HEK293 (cell line): ENCODE data around the gene CHN2.
A peak's percentile ranks its signal among the peaks of the same experiment; 100 is the strongest.

Experiments used
- PRDM1 ChIP-seq: fragments of 450-650 bp; formaldehyde crosslinking; IDR thresholded peaks from 2 replicates; pipeline ENCODE4; 2016; ENCODE audit warnings: missing biosample characterization, missing genetic modification characterization
- SALL2 ChIP-seq: fragments of 450-650 bp; formaldehyde crosslinking; IDR thresholded peaks from 2 replicates; pipeline ENCODE4 v1.5.0; 2017; ENCODE audit warnings: missing biosample characterization, mild to moderate bottlenecking, missing genetic modification characterization, borderline replicate concordance
- SCRT1 ChIP-seq: fragments of 450-650 bp; formaldehyde crosslinking; IDR thresholded peaks from 2 replicates; pipeline ENCODE4 v1.5.1; 2016; ENCODE audit warnings: missing biosample characterization, missing genetic modification characterization, borderline replicate concordance
- SCRT2 ChIP-seq: fragments of 450-650 bp; formaldehyde crosslinking; IDR thresholded peaks from 2 replicates; pipeline ENCODE4 v1.5.1; 2016; ENCODE audit warnings: missing biosample characterization, missing genetic modification characterization
- SP2 ChIP-seq: fragments of 450-650 bp; formaldehyde crosslinking; IDR thresholded peaks from 2 replicates; pipeline ENCODE4 v1.5.1; 2016; ENCODE audit warnings: missing biosample characterization, missing genetic modification characterization
- TCF7L2 ChIP-seq: IDR thresholded peaks from 2 replicates; pipeline ENCODE4 v1.6.1; 2011; ENCODE audit warnings: low read depth, mild to moderate bottlenecking, inconsistent platforms, low read length, moderate library complexity, borderline replicate concordance
- ZNF155 ChIP-seq: fragments of 450-650 bp; formaldehyde crosslinking; IDR thresholded peaks from 2 replicates; pipeline ENCODE4 v1.5.1; 2016; ENCODE audit warnings: missing biosample characterization, missing genetic modification characterization
- ZNF2 ChIP-seq: fragments of 450-650 bp; formaldehyde crosslinking; IDR thresholded peaks from 2 replicates; pipeline ENCODE4 v1.5.1; 2016; ENCODE audit warnings: missing biosample characterization, missing genetic modification characterization
- ZNF24 ChIP-seq: fragments of 450-650 bp; formaldehyde crosslinking; IDR thresholded peaks from 2 replicates; pipeline ENCODE4 v1.5.1; 2016; ENCODE audit warnings: missing biosample characterization, missing genetic modification characterization
- ZNF391 ChIP-seq: fragments of 450-650 bp; formaldehyde crosslinking; IDR thresholded peaks from 2 replicates; pipeline ENCODE4 v1.5.1; 2016; ENCODE audit warnings: low read depth, missing biosample characterization, missing genetic modification characterization, borderline replicate concordance
- ZNF394 ChIP-seq: fragments of 450-650 bp; formaldehyde crosslinking; IDR thresholded peaks from 2 replicates; pipeline ENCODE4 v1.5.1; 2016; ENCODE audit warnings: missing biosample characterization, missing genetic modification characterization, mild to moderate bottlenecking, moderate library complexity, borderline replicate concordance
- ZNF473 ChIP-seq: fragments of 450-650 bp; formaldehyde crosslinking; IDR thresholded peaks from 2 replicates; pipeline ENCODE4 v1.5.1; 2017; ENCODE audit warnings: missing biosample characterization, missing genetic modification characterization
- ZNF514 ChIP-seq: fragments of 450-650 bp; formaldehyde crosslinking; IDR thresholded peaks from 2 replicates; pipeline ENCODE4 v1.5.1; 2016; ENCODE audit warnings: missing biosample characterization, missing genetic modification characterization
- ZNF561 ChIP-seq: fragments of 450-650 bp; IDR thresholded peaks from 2 replicates; pipeline ENCODE4 v1.5.1; 2018; ENCODE audit warnings: missing biosample characterization, missing genetic modification characterization, borderline replicate concordance
- ZNF645 ChIP-seq: fragments of 450-650 bp; formaldehyde crosslinking; IDR thresholded peaks from 2 replicates; pipeline ENCODE4; 2016; ENCODE audit warnings: missing biosample characterization, missing genetic modification characterization
- ZNF777 ChIP-seq: fragments of 450-650 bp; formaldehyde crosslinking; IDR thresholded peaks from 2 replicates; pipeline ENCODE4 v1.5.1; 2017; ENCODE audit warnings: missing biosample characterization, missing genetic modification characterization, borderline replicate concordance
- ZNF843 ChIP-seq: fragments of 450-650 bp; formaldehyde crosslinking; IDR thresholded peaks from 2 replicates; pipeline ENCODE4 v1.5.1; 2016; ENCODE audit warnings: missing biosample characterization, missing genetic modification characterization
- TF ChIP-seq, protein P1 (sequence below): fragments of 450-650 bp; formaldehyde crosslinking; IDR thresholded peaks from 2 replicates; pipeline ENCODE4 v1.5.1; 2016; ENCODE audit warnings: missing biosample characterization, missing genetic modification characterization, borderline replicate concordance
- TF ChIP-seq, protein P2 (sequence below): fragments of 450-650 bp; formaldehyde crosslinking; IDR thresholded peaks from 2 replicates; pipeline ENCODE4 v1.5.1; 2016; ENCODE audit warnings: missing biosample characterization, missing genetic modification characterization
- TF ChIP-seq, protein P3 (sequence below): fragments of 450-650 bp; formaldehyde crosslinking; IDR thresholded peaks from 2 replicates; pipeline ENCODE4 v1.5.1; 2016; ENCODE audit warnings: missing biosample characterization, missing genetic modification characterization
- TF ChIP-seq, protein P4 (sequence below): sonication (generic); formaldehyde crosslinking; IDR thresholded peaks from 2 replicates; pipeline ENCODE4 v1.8.1; 2022; ENCODE audit warnings: mild to moderate bottlenecking, moderate library complexity, missing genetic modification reagents
- TF ChIP-seq, protein P5 (sequence below): fragments of 450-650 bp; formaldehyde crosslinking; IDR thresholded peaks from 2 replicates; pipeline ENCODE4 v1.5.1; 2017; ENCODE audit warnings: missing biosample characterization, missing genetic modification characterization

The CHN2 gene

GRCh38 chr7:29255906-29256692 lies 61.5 kb downstream of the CHN2 start (continued):
- TF ChIP-seq, protein P1, sequence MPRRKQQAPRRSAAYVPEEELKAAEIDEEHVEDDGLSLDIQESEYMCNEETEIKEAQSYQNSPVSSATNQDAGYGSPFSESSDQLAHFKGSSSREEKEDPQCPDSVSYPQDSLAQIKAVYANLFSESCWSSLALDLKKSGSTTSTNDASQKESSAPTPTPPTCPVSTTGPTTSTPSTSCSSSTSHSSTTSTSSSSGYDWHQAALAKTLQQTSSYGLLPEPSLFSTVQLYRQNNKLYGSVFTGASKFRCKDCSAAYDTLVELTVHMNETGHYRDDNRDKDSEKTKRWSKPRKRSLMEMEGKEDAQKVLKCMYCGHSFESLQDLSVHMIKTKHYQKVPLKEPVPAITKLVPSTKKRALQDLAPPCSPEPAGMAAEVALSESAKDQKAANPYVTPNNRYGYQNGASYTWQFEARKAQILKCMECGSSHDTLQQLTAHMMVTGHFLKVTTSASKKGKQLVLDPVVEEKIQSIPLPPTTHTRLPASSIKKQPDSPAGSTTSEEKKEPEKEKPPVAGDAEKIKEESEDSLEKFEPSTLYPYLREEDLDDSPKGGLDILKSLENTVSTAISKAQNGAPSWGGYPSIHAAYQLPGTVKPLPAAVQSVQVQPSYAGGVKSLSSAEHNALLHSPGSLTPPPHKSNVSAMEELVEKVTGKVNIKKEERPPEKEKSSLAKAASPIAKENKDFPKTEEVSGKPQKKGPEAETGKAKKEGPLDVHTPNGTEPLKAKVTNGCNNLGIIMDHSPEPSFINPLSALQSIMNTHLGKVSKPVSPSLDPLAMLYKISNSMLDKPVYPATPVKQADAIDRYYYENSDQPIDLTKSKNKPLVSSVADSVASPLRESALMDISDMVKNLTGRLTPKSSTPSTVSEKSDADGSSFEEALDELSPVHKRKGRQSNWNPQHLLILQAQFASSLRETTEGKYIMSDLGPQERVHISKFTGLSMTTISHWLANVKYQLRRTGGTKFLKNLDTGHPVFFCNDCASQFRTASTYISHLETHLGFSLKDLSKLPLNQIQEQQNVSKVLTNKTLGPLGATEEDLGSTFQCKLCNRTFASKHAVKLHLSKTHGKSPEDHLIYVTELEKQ: no peak
- TF ChIP-seq SP2 (tag by site-specific recombination): peak; percentile 12; the same call in 1 of the 2 replicates
- peak; percentile 42; the same call in 1 of the 2 replicates for TF ChIP-seq PRDM1
- TF ChIP-seq ZNF561 (tag by site-specific recombination): no peak
- TF ChIP-seq ZNF843 (tag by site-specific recombination): peak; percentile 62; the same call in 1 of the 2 replicates
- TF ChIP-seq, protein P2, sequence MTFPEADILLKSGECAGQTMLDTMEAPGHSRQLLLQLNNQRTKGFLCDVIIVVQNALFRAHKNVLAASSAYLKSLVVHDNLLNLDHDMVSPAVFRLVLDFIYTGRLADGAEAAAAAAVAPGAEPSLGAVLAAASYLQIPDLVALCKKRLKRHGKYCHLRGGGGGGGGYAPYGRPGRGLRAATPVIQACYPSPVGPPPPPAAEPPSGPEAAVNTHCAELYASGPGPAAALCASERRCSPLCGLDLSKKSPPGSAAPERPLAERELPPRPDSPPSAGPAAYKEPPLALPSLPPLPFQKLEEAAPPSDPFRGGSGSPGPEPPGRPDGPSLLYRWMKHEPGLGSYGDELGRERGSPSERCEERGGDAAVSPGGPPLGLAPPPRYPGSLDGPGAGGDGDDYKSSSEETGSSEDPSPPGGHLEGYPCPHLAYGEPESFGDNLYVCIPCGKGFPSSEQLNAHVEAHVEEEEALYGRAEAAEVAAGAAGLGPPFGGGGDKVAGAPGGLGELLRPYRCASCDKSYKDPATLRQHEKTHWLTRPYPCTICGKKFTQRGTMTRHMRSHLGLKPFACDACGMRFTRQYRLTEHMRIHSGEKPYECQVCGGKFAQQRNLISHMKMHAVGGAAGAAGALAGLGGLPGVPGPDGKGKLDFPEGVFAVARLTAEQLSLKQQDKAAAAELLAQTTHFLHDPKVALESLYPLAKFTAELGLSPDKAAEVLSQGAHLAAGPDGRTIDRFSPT (tag by site-specific recombination): peak; percentile 69; the same call in 1 of the 2 replicates
- no peak for TF ChIP-seq ZNF514 (tag by site-specific recombination)
- peak; percentile 53; the same call in 1 of the 2 replicates for TF ChIP-seq SCRT2 (tag by site-specific recombination)
- no peak for TF ChIP-seq ZNF777
- no peak for TF ChIP-seq ZNF155
- no peak for TF ChIP-seq ZNF391 (tag by site-specific recombination)
- TF ChIP-seq ZNF24 (tag by site-specific recombination): peak; percentile 73; the same call in 1 of the 2 replicates
- TF ChIP-seq, protein P3, sequence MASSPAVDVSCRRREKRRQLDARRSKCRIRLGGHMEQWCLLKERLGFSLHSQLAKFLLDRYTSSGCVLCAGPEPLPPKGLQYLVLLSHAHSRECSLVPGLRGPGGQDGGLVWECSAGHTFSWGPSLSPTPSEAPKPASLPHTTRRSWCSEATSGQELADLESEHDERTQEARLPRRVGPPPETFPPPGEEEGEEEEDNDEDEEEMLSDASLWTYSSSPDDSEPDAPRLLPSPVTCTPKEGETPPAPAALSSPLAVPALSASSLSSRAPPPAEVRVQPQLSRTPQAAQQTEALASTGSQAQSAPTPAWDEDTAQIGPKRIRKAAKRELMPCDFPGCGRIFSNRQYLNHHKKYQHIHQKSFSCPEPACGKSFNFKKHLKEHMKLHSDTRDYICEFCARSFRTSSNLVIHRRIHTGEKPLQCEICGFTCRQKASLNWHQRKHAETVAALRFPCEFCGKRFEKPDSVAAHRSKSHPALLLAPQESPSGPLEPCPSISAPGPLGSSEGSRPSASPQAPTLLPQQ: 0 out of 2 replicates have a peak, but pooled peaks have one; percentile 38
- no peak for TF ChIP-seq SCRT1 (tag by site-specific recombination)
- TF ChIP-seq, protein P4, sequence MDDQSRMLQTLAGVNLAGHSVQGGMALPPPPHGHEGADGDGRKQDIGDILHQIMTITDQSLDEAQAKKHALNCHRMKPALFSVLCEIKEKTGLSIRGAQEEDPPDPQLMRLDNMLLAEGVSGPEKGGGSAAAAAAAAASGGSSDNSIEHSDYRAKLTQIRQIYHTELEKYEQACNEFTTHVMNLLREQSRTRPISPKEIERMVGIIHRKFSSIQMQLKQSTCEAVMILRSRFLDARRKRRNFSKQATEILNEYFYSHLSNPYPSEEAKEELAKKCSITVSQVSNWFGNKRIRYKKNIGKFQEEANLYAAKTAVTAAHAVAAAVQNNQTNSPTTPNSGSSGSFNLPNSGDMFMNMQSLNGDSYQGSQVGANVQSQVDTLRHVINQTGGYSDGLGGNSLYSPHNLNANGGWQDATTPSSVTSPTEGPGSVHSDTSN (CRISPR knock-in tag): no peak
- TF ChIP-seq, protein P5, sequence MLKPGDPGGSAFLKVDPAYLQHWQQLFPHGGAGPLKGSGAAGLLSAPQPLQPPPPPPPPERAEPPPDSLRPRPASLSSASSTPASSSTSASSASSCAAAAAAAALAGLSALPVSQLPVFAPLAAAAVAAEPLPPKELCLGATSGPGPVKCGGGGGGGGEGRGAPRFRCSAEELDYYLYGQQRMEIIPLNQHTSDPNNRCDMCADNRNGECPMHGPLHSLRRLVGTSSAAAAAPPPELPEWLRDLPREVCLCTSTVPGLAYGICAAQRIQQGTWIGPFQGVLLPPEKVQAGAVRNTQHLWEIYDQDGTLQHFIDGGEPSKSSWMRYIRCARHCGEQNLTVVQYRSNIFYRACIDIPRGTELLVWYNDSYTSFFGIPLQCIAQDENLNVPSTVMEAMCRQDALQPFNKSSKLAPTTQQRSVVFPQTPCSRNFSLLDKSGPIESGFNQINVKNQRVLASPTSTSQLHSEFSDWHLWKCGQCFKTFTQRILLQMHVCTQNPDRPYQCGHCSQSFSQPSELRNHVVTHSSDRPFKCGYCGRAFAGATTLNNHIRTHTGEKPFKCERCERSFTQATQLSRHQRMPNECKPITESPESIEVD (tag by site-specific recombination): peak; percentile 54
- no peak for TF ChIP-seq ZNF645
- TF ChIP-seq SALL2: no peak
- TF ChIP-seq ZNF473 (tag by site-specific recombination): no peak
- TF ChIP-seq TCF7L2: no peak
- 0 out of 2 replicates have a peak, but pooled peaks have one; percentile 12 for TF ChIP-seq ZNF394 (tag by site-specific recombination)
- TF ChIP-seq ZNF2: no peak
